Transverse colon (tissue), 4 donors: ENCODE data around the gene ZFAND5.

Source experiments
- CTCF ChIP-seq, 5 experiments: fragments of 200-600 bp in 3 of 5; fragments of 450-650 bp in 2 of 5; sonication (generic) in 3 of 5; IDR thresholded peaks; 1 replicate in 2 of 5; 2 replicates in 3 of 5; pipeline ENCODE4 v1.5.1; 2016 to 2017; ENCODE audit warnings: antibody characterized with exemption in 5 of 5, inconsistent platforms in 3 of 5, mild to moderate bottlenecking in 2 of 5, moderate library complexity in 1 of 5
- EP300 ChIP-seq: sonication (generic); formaldehyde crosslinking; IDR thresholded peaks from one replicate; pipeline ENCODE4 v1.6.1; 2017; ENCODE audit warnings: antibody characterized with exemption, low read depth
- POLR2A ChIP-seq: fragments of 450-650 bp; IDR thresholded peaks from one replicate; pipeline ENCODE4 v1.6.1; 2016; ENCODE audit warnings: antibody characterized with exemption, mild to moderate bottlenecking, moderate library complexity
- POLR2AphosphoS5 ChIP-seq, 3 donors: sonication (generic); formaldehyde crosslinking; IDR thresholded peaks; one replicate each; pipeline ENCODE4 v1.6.1; 2016; ENCODE audit warnings: antibody characterized with exemption in 3 of 3

DNA sequence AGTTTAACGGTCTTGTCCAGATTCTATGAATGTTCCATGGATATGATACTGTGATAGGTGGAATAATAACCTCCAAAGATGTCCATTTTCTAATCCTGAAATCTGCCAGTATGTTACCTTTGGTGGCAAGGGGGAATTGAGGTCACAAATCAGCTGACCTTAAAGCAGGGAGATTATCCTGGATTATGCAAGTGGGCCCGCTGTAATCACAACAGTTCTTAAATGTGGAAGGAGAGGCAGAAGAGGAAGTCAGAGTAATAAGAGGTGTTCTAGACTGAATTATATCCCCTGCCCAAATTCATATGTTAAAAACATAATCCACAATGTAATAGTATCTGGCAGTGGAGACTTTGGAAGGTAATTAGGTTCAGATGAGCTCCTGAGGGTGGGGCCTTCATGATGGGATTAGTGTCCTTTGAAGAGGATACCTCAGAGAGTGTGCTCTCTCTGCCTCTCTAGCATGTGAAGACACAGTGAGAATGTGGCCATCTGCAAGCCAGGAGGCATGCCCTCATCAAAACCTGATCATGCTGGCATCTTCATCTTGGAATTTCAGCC lies 47.6 kb upstream of the ZFAND5 start:
- TF ChIP-seq CTCF (IDR thresholded peaks at IDR 0.05) (no peak), POLR2A (no peak), POLR2AphosphoS5 (IDR thresholded peaks at IDR 0.05) (no peak), EP300 (no peak)
